Bronchial epithelial cell (primary cell): ENCODE measurements around the gene IL36G. TPM values are rescaled to one million over a fixed set of nuclear protein-coding genes. Genes with fewer than 3 reads are reported as not detected.
A peak's percentile ranks its signal among the peaks of the same experiment; 100 is the strongest.

Experiments
- DNase-seq: peaks from one replicate; pipeline ENCODE4 v3.0.0-alpha.2; 2010; ENCODE audit warnings: low read depth
- FAIRE-seq: peaks from 2 replicates; lab custom pipeline; 2011; peaks lifted over from hg19 to GRCh38; lab: Jason Lieb, UNC
- H3K27me3 ChIP-seq: 2 replicates; pipeline ENCODE4 v1.5.1; 2011; ENCODE audit warnings: low read length; ENCODE audit not compliant: control insufficient read depth, insufficient read depth
- H3K36me3 ChIP-seq: 2 replicates; pipeline ENCODE4 v1.5.1; 2011; ENCODE audit warnings: low read length; ENCODE audit not compliant: control insufficient read depth, insufficient read depth
- H3K4me3 ChIP-seq: 2 replicates; pipeline ENCODE4 v1.5.1; 2011; ENCODE audit warnings: mild to moderate bottlenecking, low read depth, low read length, control low read depth
- CTCF ChIP-seq: IDR thresholded peaks from 2 replicates; pipeline ENCODE4 v1.5.1; 2011; ENCODE audit warnings: mild to moderate bottlenecking, moderate library complexity, low read length, control low read depth, inconsistent platforms; ENCODE audit not compliant: insufficient read depth, severe bottlenecking
- total RNA-seq: library from RNA; depleted of rRNA; stranded (reverse); fragments of >200 nt; gene quantifications from 2 replicates; pipeline ENCODE4 v1.2.1, GENCODE V29; 2014

Gene IL36G
- total RNA-seq, 1 donor from 2014 or later = not detected

GRCh38 chr2:112947374-112947773 is 30.4 kb upstream of the IL36G start:
- DNase-seq = no peak
- no peak overlapping the region for H3K4me3 ChIP-seq
- TF ChIP-seq CTCF = no peak
- no peaks in the 10 kb centered on the region for H3K27me3 ChIP-seq
- H3K36me3 ChIP-seq = no peaks in the 10 kb centered on the region
- no peak for FAIRE-seq

GRCh38 chr2:112949456-112949855 is 28.4 kb upstream of the IL36G start:
- TF ChIP-seq CTCF = no peak
- Histone ChIP-seq H3K27me3 (no peaks in the 10 kb centered on the region), H3K36me3 (no peaks in the 10 kb centered on the region), H3K4me3 (no peak overlapping the region)
- FAIRE-seq (no peak), DNase-seq (no peak)

GRCh38 chr2:112954364-112954763 is 23.4 kb upstream of the IL36G start:
- Histone ChIP-seq H3K36me3 (no peaks in the 10 kb centered on the region), H3K27me3 (no peaks in the 10 kb centered on the region), H3K4me3 (no peak overlapping the region)
- FAIRE-seq = no peak
- peak; percentile 43 for DNase-seq
- no peak for TF ChIP-seq CTCF

GRCh38 chr2:112957511-112957910 is 20.3 kb upstream of the IL36G start:
- no peak for FAIRE-seq
- TF ChIP-seq CTCF = no peak

GRCh38 chr2:112958428-112959108 is 19.2 kb upstream of the IL36G start:
- FAIRE-seq (no peak), DNase-seq (peak; percentile 63)
- peak; percentile 83 for TF ChIP-seq CTCF

More at GRCh38 chr2:112957511-112957910, 20.3 kb upstream of the IL36G start:
- Histone ChIP-seq H3K27me3 (no peaks in the 10 kb centered on the region), H3K36me3 (no peaks in the 10 kb centered on the region), H3K4me3 (no peak overlapping the region)
- no peak for DNase-seq

GRCh38 chr2:112959109-112959812 is 18.5 kb upstream of the IL36G start:
- Histone ChIP-seq H3K36me3 (no peaks in the 10 kb centered on the region), H3K4me3 (no peak overlapping the region), H3K27me3 (no peaks in the 10 kb centered on the region)
- DNase-seq = no peak
- no peak for FAIRE-seq
- peak; percentile 11 for TF ChIP-seq CTCF

More at GRCh38 chr2:112958428-112959108, 19.2 kb upstream of the IL36G start:
- no peaks in the 10 kb centered on the region for H3K36me3 ChIP-seq
- no peak overlapping the region for H3K4me3 ChIP-seq
- H3K27me3 ChIP-seq = no peaks in the 10 kb centered on the region
